Loucy (cell line): ENCODE measurements around the gene DLG2.

Source experiments
- H2AFZ ChIP-seq: fragments of 200-600 bp; sonication (generic); 2 replicates; pipeline ENCODE4 v1.6.0; 2016; ENCODE audit warnings: antibody characterized with exemption, mild to moderate bottlenecking, low read length, moderate library complexity
- H3F3A ChIP-seq: fragments of 200-600 bp; 2 replicates; pipeline ENCODE4 v1.6.0; 2016; ENCODE audit warnings: antibody characterized with exemption, low read depth, mild to moderate bottlenecking
- H3K27me3 ChIP-seq: fragments of 200-600 bp; sonication (generic); 2 replicates; pipeline ENCODE4 v1.6.1; 2014; ENCODE audit warnings: low read length, mild to moderate bottlenecking; ENCODE audit not compliant: insufficient read depth, poor library complexity, severe bottlenecking
- H3K36me3 ChIP-seq: fragments of 200-600 bp; sonication (generic); 2 replicates; pipeline ENCODE4 v1.6.1; 2016; ENCODE audit warnings: low read length; ENCODE audit not compliant: insufficient read depth
- H3K4me1 ChIP-seq: fragments of 200-600 bp; sonication (generic); 2 replicates; pipeline ENCODE4 v1.5.1; 2014; ENCODE audit warnings: low read length, mild to moderate bottlenecking; ENCODE audit not compliant: insufficient read depth, poor library complexity, severe bottlenecking
- H3K4me2 ChIP-seq: fragments of 200-600 bp; sonication (generic); 2 replicates; pipeline ENCODE4 v1.6.0; 2014; ENCODE audit warnings: antibody characterized with exemption, low read length, low read depth, mild to moderate bottlenecking; ENCODE audit not compliant: poor library complexity, severe bottlenecking
- H3K4me3 ChIP-seq: fragments of 200-600 bp; sonication (generic); 2 replicates; pipeline ENCODE4 v1.5.1; 2014; ENCODE audit warnings: low read length, mild to moderate bottlenecking, mixed read lengths; ENCODE audit not compliant: poor library complexity, severe bottlenecking
- H3K79me2 ChIP-seq: fragments of 200-600 bp; sonication (generic); 2 replicates; pipeline ENCODE4 v1.6.1; 2014; ENCODE audit warnings: low read length; ENCODE audit not compliant: insufficient read depth
- H3K9ac ChIP-seq: fragments of 200-600 bp; sonication (generic); 2 replicates; pipeline ENCODE4 v1.6.0; 2014; ENCODE audit warnings: mild to moderate bottlenecking, low read depth, low read length, moderate library complexity; ENCODE audit not compliant: poor library complexity, severe bottlenecking
- H3K9me2 ChIP-seq: fragments of 200-600 bp; sonication (generic); replicated peaks from 2 replicates; pipeline ENCODE4 v1.6.1; 2016; ENCODE audit warnings: low read depth, low read length, mixed read lengths
- H3K9me3 ChIP-seq: fragments of 200-600 bp; sonication (generic); 2 replicates; pipeline ENCODE4 v1.6.1; 2014; ENCODE audit warnings: mild to moderate bottlenecking, antibody characterized with exemption, low read length, low read depth; ENCODE audit not compliant: insufficient read depth
- H4K20me1 ChIP-seq: fragments of 200-600 bp; sonication (generic); 2 replicates; pipeline ENCODE4 v1.6.0; 2014; ENCODE audit warnings: antibody characterized with exemption, low read length, mild to moderate bottlenecking; ENCODE audit not compliant: insufficient read depth, poor library complexity, severe bottlenecking
- EZH2phosphoT487 ChIP-seq: fragments of 200-600 bp; IDR thresholded peaks from 2 replicates; pipeline ENCODE4 v1.6.1; 2018; ENCODE audit warnings: antibody characterized with exemption, mild to moderate bottlenecking, moderate library complexity, borderline replicate concordance
- TF ChIP-seq, protein P1 (sequence below): fragments of 200-600 bp; sonication (generic); conservative IDR thresholded peaks from 2 replicates; pipeline ENCODE4 v1.5.1; 2014; ENCODE audit warnings: mild to moderate bottlenecking, antibody characterized with exemption, low read length

The DLG2 gene

DNA sequence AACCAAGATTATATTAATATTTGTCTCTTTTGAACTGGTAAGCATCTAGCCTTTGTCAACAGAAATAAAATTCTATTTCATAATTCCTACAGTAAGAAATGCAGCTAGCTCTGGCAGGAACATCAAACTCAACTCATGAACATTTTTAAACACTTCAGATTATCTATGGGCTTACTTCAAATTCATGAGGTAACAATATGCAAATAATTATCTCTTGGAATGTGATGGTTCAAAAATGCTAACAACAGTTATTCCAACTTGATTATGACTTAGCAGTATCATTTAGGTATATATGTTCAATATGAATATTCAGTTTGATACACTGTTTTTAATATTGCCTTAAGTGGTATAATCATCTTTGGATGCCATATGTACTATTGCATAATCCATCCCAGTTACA lies 1237.4 kb downstream of the DLG2 start:
- no peaks in the 10 kb centered on the region for H3F3A ChIP-seq
- no peaks in the 10 kb centered on the region for H3K4me1 ChIP-seq
- no peak overlapping the region for H2AFZ ChIP-seq
- H3K9me2 ChIP-seq: no peaks in the 10 kb centered on the region
- H4K20me1 ChIP-seq: no peaks in the 10 kb centered on the region
- no peak overlapping the region for H3K4me3 ChIP-seq
- TF ChIP-seq, protein P1, sequence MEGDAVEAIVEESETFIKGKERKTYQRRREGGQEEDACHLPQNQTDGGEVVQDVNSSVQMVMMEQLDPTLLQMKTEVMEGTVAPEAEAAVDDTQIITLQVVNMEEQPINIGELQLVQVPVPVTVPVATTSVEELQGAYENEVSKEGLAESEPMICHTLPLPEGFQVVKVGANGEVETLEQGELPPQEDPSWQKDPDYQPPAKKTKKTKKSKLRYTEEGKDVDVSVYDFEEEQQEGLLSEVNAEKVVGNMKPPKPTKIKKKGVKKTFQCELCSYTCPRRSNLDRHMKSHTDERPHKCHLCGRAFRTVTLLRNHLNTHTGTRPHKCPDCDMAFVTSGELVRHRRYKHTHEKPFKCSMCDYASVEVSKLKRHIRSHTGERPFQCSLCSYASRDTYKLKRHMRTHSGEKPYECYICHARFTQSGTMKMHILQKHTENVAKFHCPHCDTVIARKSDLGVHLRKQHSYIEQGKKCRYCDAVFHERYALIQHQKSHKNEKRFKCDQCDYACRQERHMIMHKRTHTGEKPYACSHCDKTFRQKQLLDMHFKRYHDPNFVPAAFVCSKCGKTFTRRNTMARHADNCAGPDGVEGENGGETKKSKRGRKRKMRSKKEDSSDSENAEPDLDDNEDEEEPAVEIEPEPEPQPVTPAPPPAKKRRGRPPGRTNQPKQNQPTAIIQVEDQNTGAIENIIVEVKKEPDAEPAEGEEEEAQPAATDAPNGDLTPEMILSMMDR: no peak
- no peak for TF ChIP-seq EZH2phosphoT487
- no peaks in the 10 kb centered on the region for H3K79me2 ChIP-seq
- no peak overlapping the region for H3K4me2 ChIP-seq
- H3K9ac ChIP-seq: no peak overlapping the region
- no peaks in the 10 kb centered on the region for H3K9me3 ChIP-seq
- H3K27me3 ChIP-seq: no peaks in the 10 kb centered on the region
- no peaks in the 10 kb centered on the region for H3K36me3 ChIP-seq

DNA sequence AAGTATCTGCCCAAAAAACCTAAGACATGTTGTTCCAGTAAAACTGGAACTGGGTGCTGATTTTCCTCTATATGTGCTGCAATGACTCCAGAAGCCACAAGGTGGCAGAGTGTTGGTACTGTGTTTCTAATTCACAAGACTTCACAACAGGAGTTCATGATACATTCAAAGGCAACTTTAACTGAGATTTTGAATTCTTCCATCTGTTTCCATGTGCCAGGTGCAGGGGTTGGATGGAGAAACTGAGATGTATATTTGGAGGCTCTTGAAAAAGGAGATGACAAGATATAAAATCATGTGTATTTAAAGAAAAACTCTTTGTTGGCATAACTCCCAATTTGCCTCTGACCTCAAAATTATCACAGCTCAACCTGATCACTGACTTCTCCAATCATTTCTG lies 1242.4 kb downstream of the DLG2 start:
- Histone ChIP-seq H3K9me3 (no peaks in the 10 kb centered on the region), H3K9ac (no peak overlapping the region), H2AFZ (no peak overlapping the region), H3F3A (no peaks in the 10 kb centered on the region), H3K4me1 (no peaks in the 10 kb centered on the region), H3K27me3 (no peaks in the 10 kb centered on the region), H3K4me3 (no peak overlapping the region), H3K9me2 (no peaks in the 10 kb centered on the region), H3K36me3 (no peaks in the 10 kb centered on the region), H4K20me1 (no peaks in the 10 kb centered on the region), H3K79me2 (no peaks in the 10 kb centered on the region), H3K4me2 (no peak overlapping the region)
- TF ChIP-seq EZH2phosphoT487: no peak
- TF ChIP-seq, protein P1: peak; percentile 76

DNA sequence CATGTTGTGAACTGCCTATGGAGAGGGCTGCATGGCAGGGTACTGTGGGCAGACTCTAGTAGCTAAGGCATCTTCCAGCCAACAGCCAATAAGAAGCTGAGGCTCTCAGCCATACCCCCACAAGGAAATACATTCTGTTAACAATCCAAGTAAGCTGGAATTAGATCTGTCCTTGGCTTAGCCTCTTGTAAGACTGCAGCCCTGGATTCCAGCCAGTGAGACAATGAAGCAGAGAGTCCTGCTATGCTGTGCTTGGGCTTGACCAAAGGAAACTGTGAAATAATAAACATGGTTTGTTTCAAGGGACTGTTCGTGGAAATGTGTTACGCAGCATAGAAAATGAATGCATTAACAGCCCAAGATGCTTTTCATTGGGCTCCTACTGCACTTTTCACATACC lies 1243.6 kb downstream of the DLG2 start:
- no peak overlapping the region for H3K4me3 ChIP-seq
- H3K9me2 ChIP-seq: no peaks in the 10 kb centered on the region
- no peaks in the 10 kb centered on the region for H3K27me3 ChIP-seq
- no peaks in the 10 kb centered on the region for H4K20me1 ChIP-seq
- no peak overlapping the region for H2AFZ ChIP-seq
- no peaks in the 10 kb centered on the region for H3F3A ChIP-seq
- H3K79me2 ChIP-seq: no peaks in the 10 kb centered on the region
- H3K9ac ChIP-seq: no peak overlapping the region
- H3K4me1 ChIP-seq: no peaks in the 10 kb centered on the region
- H3K9me3 ChIP-seq: no peaks in the 10 kb centered on the region
- H3K4me2 ChIP-seq: no peak overlapping the region
- TF ChIP-seq EZH2phosphoT487: no peak
- TF ChIP-seq, protein P1: no peak
- no peaks in the 10 kb centered on the region for H3K36me3 ChIP-seq
